RWPE1 (cell line): Measurements from ENCODE around the gene ATP8A1.

Experiments
- CTCF ChIA-PET: fragments of 350-600 bp; sonication (Branson Sonifier 250); formaldehyde crosslinking; extraction: SDS; loops from one replicate; lab custom pipeline; 2021; lab: Yijun Ruan, JAX
- POLR2A ChIA-PET: fragments of 400-600 bp; formaldehyde crosslinking; extraction: SDS; loops from one replicate; lab custom pipeline; 2020; ENCODE audit warnings: antibody characterized with exemption; ENCODE audit not compliant: low non-redundant PET; lab: Yijun Ruan, JAX
- DNase-seq: peaks from one replicate; pipeline ENCODE4 v3.0.0; 2012; ENCODE audit warnings: low spot score
- H3K27ac ChIP-seq: fragments of 450-650 bp; 2 replicates; pipeline ENCODE4 v1.5.1; 2017
- TF ChIP-seq, protein P1 (sequence below): fragments of 450-650 bp; conservative IDR thresholded peaks from 2 replicates; pipeline ENCODE4 v1.5.1; 2017; ENCODE audit warnings: low read depth, mild to moderate bottlenecking

Gene ATP8A1

DNA sequence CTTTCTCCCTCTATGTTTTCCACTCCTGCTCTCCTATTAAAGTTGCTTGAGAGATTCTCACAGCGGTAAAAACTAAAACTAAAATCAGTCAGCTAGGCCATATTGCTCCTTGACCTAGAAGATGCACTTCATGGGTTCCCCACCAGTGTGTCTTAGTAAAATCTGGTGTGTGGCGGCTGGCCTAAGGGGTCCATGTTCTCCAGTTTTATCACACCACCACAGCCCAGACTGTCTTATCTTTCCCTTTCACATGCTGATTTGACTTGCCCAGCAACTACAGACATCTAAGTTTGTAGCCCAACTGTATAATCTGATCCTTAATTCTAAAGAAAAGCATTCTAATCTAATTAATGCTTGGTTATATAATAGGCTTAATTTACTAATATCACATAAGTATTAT is 68.0 kb downstream of the ATP8A1 start:
- ChIA-PET POLR2A (no interaction called here), CTCF (no interaction called here)
- TF ChIP-seq, protein P1, sequence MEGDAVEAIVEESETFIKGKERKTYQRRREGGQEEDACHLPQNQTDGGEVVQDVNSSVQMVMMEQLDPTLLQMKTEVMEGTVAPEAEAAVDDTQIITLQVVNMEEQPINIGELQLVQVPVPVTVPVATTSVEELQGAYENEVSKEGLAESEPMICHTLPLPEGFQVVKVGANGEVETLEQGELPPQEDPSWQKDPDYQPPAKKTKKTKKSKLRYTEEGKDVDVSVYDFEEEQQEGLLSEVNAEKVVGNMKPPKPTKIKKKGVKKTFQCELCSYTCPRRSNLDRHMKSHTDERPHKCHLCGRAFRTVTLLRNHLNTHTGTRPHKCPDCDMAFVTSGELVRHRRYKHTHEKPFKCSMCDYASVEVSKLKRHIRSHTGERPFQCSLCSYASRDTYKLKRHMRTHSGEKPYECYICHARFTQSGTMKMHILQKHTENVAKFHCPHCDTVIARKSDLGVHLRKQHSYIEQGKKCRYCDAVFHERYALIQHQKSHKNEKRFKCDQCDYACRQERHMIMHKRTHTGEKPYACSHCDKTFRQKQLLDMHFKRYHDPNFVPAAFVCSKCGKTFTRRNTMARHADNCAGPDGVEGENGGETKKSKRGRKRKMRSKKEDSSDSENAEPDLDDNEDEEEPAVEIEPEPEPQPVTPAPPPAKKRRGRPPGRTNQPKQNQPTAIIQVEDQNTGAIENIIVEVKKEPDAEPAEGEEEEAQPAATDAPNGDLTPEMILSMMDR, result no peak
- no peak overlapping the region for H3K27ac ChIP-seq
- no peak for DNase-seq

DNA sequence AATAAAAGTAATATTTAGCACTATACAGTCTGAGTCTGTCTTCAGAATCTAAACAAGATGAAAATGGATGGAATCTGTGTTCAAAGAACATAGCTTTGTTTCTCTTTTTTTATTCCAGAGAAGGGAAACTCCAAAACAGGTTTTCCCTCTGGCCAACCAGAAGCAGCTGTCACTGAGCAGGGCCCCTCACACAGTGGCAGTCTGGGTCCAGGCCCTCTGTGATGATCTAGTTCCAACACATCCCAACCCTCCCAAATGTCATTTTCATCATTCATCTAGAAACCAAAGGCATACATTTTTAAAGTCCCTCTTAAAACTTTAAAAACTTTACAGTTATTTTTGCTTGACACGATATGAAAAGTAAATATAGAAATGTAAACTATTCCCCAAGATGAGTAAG is 70.1 kb downstream of the ATP8A1 start:
- ChIA-PET POLR2A (no interaction called here), CTCF (interaction anchor here (0.7 to 1.4 kb wide), 2 partner anchors 9 to 89 kb away, joined by 3 to 5 read pairs; no protein-coding TSS in a partner anchor)
- no peak for DNase-seq
- TF ChIP-seq, protein P1, result no peak
- no peak overlapping the region for H3K27ac ChIP-seq

DNA sequence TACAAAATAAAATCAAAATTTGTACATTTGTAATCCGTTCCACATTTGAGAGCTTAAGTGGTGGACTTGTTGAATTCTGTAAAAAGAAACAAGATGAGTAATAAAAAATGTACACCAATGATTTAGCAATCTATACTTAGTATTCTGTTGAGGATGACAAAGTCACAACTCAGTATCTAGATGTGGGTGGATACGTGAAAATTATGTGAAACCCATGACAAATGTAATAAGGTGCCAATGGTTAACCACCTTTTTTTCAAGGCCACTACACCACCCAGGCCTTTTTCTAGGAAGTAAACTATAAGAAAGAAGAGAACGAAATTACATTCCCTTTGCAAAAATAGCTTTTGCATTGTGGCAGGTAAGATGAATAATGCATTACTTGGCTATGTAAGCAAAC is 77.0 kb downstream of the ATP8A1 start:
- ChIA-PET POLR2A (no interaction called here), CTCF (no interaction called here)
- TF ChIP-seq, protein P1, result no peak
- DNase-seq, result no peak
- H3K27ac ChIP-seq, result no peak overlapping the region

DNA sequence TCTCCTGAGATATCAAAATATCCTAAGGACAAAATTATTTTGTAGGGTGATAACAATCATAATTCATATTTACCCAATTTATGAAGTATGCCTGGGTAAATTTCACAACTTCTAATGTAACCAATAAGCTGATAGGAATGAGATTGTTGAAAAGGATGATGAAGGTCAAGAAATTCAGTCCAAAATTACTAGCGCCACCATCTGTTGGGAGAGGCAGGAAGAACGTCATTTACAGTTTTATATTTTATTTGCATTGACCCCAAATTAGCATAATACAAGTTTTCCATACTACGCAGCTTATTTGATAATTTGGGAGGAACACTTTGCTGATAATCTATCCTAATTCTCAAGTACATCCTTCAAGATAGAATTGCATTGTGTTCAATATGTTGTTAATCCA is 78.7 kb downstream of the ATP8A1 start:
- ChIA-PET CTCF (no interaction called here), POLR2A (no interaction called here)

DNA sequence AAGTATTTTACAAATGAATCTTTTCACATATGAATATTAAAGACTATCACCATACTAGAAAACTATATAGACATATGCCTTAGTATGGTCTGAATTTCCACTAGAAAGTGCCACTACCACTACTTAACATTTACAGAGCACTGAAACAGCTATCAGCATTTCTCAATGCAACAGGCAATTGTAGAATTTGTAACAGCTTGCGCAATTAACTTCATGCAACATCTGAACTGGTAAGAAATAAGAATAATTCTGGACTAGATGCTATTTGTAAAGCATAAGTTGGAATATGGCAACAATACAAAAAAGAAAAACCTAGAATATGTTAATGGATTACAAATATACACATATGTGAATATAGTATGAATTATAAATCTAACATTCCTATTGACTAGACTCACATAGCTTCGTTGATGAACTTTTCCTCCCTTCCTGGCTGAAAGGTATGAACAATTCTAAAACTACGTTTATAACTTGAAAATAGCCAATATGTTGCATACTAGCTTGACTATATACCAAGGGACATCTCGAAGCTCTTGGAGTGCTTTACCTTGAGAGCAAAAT is 82.0 kb downstream of the ATP8A1 start:
- ChIA-PET CTCF (interaction anchor here (0.6 kb wide), 1 partner anchor 391 kb away, joined by 3 read pairs; no protein-coding TSS in a partner anchor), POLR2A (no interaction called here)
- DNase-seq, result no peak
- TF ChIP-seq, protein P1, result no peak
- H3K27ac ChIP-seq, result no peak overlapping the region

More for the DNA sequence above, 78.7 kb downstream of the ATP8A1 start:
- no peak overlapping the region for H3K27ac ChIP-seq
- no peak for DNase-seq
- TF ChIP-seq, protein P1, result no peak

DNA sequence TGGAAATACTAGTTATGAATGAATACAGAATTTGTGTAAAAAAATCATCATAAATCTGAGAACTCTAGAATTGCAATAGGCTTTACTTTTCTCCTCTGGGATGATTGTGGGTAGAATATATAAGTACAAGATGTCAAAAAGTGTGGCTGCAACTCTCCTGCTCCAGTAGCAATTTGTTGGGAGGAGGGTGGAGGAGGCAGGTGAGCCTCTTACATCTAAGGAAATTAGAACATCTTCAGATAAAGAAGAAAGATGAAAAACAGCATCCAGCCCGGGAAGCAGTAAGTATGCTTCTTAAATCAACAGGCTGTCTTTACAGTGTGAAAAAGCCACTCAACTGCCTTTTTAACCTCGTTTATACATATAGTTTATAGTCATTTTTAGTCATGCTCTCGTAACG is 83.7 kb downstream of the ATP8A1 start:
- ChIA-PET POLR2A (no interaction called here), CTCF (no interaction called here)
- DNase-seq, result no peak
- TF ChIP-seq, protein P1, result no peak
- no peak overlapping the region for H3K27ac ChIP-seq
